ENCODE measurements around the gene FBXO15. TPM values are rescaled to one million over a fixed set of nuclear protein-coding genes. Genes with fewer than 3 reads are reported as not detected.

Gene FBXO15
- total and polyA plus RNA-seq, 2 of the 13 experiments (the other 11 are each of a cell fraction or from before 2014, with no cell fraction given) = 0.09 to 0.12 TPM

DNA sequence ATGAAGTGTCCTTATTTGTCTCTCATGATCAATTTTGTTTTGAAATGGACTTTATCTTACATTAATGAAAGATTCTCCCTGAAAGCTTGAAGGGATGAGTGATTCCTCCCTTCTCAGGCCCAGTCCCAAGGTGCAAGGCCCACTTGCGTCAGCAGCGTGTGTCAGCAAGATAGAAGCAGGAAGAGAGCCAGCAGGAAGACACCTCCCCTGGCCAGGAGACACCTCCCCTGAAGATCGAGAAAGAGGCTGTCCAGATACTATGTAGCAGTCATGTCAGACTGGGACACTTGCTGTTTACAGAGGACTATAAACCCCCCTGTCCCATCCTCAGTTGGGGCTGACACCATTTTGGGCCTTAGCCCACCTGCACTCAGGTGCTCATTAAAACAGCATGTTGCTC is 39.0 kb upstream of the FBXO15 start:
- in situ Hi-C loops (cut with HindIII; ENCODE audit: extremely low pct_ligation_motif_present, low pct_unique_long_range_greater_than_20kb) (loop anchor here (25.0 kb wide), 1 partner anchor 301 kb away; the partner anchor contains the start of gene CNDP2), intact Hi-C loops (cut with micrococcal nuclease; ENCODE audit: unreplicated experiment) (no loop called here)
- TF ChIP-seq ZNF766 (CRISPR knock-in tag; IDR thresholded peaks at IDR 0.05; ENCODE audit: borderline replicate concordance) (no peak), REL (CRISPR knock-in tag; conservative IDR thresholded peaks at IDR 0.05) (no peak), PAF1 (CRISPR knock-in tag; IDR thresholded peaks at IDR 0.05) (no peak), ARNT (IDR thresholded peaks at IDR 0.05) (no peak), ARNTL (CRISPR knock-in tag; IDR thresholded peaks at IDR 0.05) (no peak), SRF (IDR thresholded peaks at IDR 0.05; ENCODE audit: low read depth, low read length) (no peak), HOXA9 (CRISPR knock-in tag; IDR thresholded peaks at IDR 0.05; ENCODE audit: borderline replicate concordance) (no peak), ZNF530 (CRISPR knock-in tag; IDR thresholded peaks at IDR 0.05; ENCODE audit: low read depth) (no peak)
- TF ChIP-seq, protein P1, sequence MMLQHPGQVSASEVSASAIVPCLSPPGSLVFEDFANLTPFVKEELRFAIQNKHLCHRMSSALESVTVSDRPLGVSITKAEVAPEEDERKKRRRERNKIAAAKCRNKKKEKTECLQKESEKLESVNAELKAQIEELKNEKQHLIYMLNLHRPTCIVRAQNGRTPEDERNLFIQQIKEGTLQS (CRISPR knock-in tag; IDR thresholded peaks at IDR 0.05) = no peak
- TF ChIP-seq, protein P2, sequence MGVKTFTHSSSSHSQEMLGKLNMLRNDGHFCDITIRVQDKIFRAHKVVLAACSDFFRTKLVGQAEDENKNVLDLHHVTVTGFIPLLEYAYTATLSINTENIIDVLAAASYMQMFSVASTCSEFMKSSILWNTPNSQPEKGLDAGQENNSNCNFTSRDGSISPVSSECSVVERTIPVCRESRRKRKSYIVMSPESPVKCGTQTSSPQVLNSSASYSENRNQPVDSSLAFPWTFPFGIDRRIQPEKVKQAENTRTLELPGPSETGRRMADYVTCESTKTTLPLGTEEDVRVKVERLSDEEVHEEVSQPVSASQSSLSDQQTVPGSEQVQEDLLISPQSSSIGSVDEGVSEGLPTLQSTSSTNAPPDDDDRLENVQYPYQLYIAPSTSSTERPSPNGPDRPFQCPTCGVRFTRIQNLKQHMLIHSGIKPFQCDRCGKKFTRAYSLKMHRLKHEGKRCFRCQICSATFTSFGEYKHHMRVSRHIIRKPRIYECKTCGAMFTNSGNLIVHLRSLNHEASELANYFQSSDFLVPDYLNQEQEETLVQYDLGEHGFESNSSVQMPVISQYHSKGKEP (CRISPR knock-in tag; IDR thresholded peaks at IDR 0.05) = no peak
- TF ChIP-seq, protein P3, sequence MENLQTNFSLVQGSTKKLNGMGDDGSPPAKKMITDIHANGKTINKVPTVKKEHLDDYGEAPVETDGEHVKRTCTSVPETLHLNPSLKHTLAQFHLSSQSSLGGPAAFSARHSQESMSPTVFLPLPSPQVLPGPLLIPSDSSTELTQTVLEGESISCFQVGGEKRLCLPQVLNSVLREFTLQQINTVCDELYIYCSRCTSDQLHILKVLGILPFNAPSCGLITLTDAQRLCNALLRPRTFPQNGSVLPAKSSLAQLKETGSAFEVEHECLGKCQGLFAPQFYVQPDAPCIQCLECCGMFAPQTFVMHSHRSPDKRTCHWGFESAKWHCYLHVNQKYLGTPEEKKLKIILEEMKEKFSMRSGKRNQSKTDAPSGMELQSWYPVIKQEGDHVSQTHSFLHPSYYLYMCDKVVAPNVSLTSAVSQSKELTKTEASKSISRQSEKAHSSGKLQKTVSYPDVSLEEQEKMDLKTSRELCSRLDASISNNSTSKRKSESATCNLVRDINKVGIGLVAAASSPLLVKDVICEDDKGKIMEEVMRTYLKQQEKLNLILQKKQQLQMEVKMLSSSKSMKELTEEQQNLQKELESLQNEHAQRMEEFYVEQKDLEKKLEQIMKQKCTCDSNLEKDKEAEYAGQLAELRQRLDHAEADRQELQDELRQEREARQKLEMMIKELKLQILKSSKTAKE (CRISPR knock-in tag; IDR thresholded peaks at IDR 0.05; ENCODE audit: borderline replicate concordance) = no peak
- H3K79me2 ChIP-seq (ENCODE audit: insufficient read depth, low read length) = no peaks in the 10 kb centered on the region
- no peaks in the 10 kb centered on the region for H3K9me3 ChIP-seq (ENCODE audit: low read length)
- WGBS (ENCODE audit: low lambda C conversion rate) = 0% methylated on average over 2 of the region's 3 CpGs
- no TSS peak for BruUV-seq (replicated peaks)
- ChIA-PET POLR2A (no interaction called here), CTCF (ENCODE audit: low intra/inter-chr PET ratio, low total read pairs) (no interaction called here)
- ATAC-seq = no peak
- H3K36me3 ChIP-seq (replicated peaks in 1 of 2; ENCODE audit: control insufficient read depth in 1 of 2, insufficient read depth in 2 of 2, low read length in 2 of 2) = no peaks in the 10 kb centered on the region
- no peak overlapping the region for H3K9ac ChIP-seq (ENCODE audit: insufficient read depth, low read depth, low read length)
- H3K27me3 ChIP-seq (ENCODE audit: control insufficient read depth in 1 of 2, insufficient read depth in 2 of 2, low read length in 2 of 2) = peaks cover 2 to 38% of the 10 kb centered on the region in 2 experiments
- H3K4me2 ChIP-seq (ENCODE audit: low read depth, low read length) = no peak overlapping the region
- H3K4me1 ChIP-seq (ENCODE audit: insufficient read depth, low read length) = peaks cover 8% of the 10 kb centered on the region
- H4K20me1 ChIP-seq (ENCODE audit: insufficient read depth, low read length) = no peaks in the 10 kb centered on the region
- DNase-seq (ENCODE audit: low spot score) = no peak
- no peak overlapping the region for H2AFZ ChIP-seq (ENCODE audit: low read length)
- H3K27ac ChIP-seq (ENCODE audit: extremely low read length, insufficient read depth, low read length) = no peak overlapping the region
- no peak for FAIRE-seq
- H3K4me3 ChIP-seq (replicated peaks in 1 of 3; ENCODE audit: insufficient read depth in 1 of 3, low read depth in 2 of 3, low read length in 3 of 3) = no peak overlapping the region
